ENCODE measurements around the gene KANK2. TPM values are rescaled to one million over a fixed set of nuclear protein-coding genes. Genes with fewer than 3 reads are reported as not detected.
A peak's percentile ranks its signal among the peaks of the same experiment; 100 is the strongest.

Gene KANK2
- 100 to 1,000 TPM in 1 of 2 donors, 10 to 100 TPM in 1; 56.3 to 270 TPM for total RNA-seq
- polyA plus RNA-seq (ENCODE audit: insufficient read length in 2 of 2), result 100 to 1,000 TPM in 1 of 2 donors, 10 to 100 TPM in 1; 65.9 to 130 TPM
- long read RNA-seq, donor 1, full-length matches to known transcripts, result 4 of 4 reads
- long read RNA-seq, donor 1, partial matches to known transcripts, result 0 of 4 reads
- long read RNA-seq, donor 1, other reads (novel, unspliced or antisense), result 0 of 4 reads
- long read RNA-seq, donor 2, partial matches to known transcripts, result 0 of 1 reads
- long read RNA-seq, donor 2, other reads (novel, unspliced or antisense), result 0 of 1 reads
- long read RNA-seq, donor 3, partial matches to known transcripts, result 0 of 1 reads
- long read RNA-seq, donor 3, other reads (novel, unspliced or antisense), result 0 of 1 reads
- long read RNA-seq, donor 4, transcript KANK2-206 (1 exons, 1,126 nt), result major isoform, 6 of 21 reads
- long read RNA-seq, donor 4, partial matches to known transcripts, result 7 of 21 reads
- long read RNA-seq, donor 4, other reads (novel, unspliced or antisense), result 6 of 21 reads

DNA sequence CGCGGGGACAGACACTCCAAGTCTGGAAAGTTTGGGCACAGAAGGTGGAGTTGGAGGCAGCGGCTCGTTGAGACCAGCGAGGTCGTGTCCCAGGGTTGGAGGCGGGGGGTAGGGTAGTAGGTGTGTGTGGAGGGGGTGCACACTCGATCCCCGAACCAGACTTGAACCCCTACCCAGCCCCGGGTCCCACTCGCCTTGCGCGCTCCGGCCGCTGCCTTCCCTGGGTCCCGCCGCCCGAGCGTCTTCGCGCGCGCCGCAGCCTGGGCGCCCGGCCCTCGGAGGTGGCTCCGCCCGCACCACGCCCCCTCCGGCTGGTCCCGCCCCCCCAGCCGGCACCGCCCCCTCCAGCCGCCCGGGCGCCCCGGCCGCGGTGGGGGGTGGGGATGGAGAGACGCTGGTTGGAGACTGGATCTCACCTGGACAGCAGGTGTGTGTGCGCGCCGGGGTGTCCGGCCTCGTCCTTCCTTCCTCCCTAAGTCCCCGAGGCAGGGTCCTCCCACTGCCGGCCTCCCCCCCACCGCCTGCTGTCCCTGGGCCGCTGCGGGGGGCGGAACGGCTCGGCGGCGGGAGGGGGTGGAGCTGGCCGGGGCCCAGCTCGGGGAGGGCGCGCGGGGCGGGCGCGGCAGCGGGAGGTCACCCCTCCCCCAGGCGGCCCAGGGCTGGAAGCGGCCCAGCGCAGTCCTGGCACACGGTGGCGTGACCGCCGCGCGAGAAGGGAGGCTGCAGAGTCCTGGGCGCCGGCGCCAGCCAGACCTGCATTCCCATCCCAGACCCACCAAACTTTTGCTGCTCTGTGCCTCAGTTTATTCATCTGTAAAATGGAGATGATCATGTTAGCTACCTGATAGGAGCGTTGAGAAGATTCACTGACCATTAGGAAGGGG lies at the start of gene KANK2:
Gene KANK2 (minus strand): TSS at position 255 of the 884 bp plus-strand sequence. CDS start 3,034 bp downstream, outside the sequence.
- H3K36me3 ChIP-seq (ENCODE audit: control insufficient read depth, insufficient read depth, low read length), result peaks cover 53% of the 10 kb centered on the region
- peak within 1 kb of the TSS; percentile 76 for H3K4me3 ChIP-seq (ENCODE audit: low read depth, low read length)
- peak; percentile 40 to 90 (median 63) for DNase-seq (ENCODE audit: low read depth in 4 of 6, low spot score in 6 of 6)
- no peaks in the 10 kb centered on the region for H3K27me3 ChIP-seq (ENCODE audit: control insufficient read depth, insufficient read depth, low read length)
- H3K9me3 ChIP-seq (ENCODE audit: control insufficient read depth, insufficient read depth, low read length), result no peaks in the 10 kb centered on the region
- H3K27ac ChIP-seq (ENCODE audit: low read depth, low read length), result peak within 1 kb of the TSS; percentile 76
- under 1% methylated on average over 54 of the region's 78 CpGs for whole genome bisulfite sequencing (ENCODE audit: insufficient coverage)
- H3K4me1 ChIP-seq (ENCODE audit: control insufficient read depth, insufficient read depth, low read length), result peaks cover 28% of the 10 kb centered on the region

DNA sequence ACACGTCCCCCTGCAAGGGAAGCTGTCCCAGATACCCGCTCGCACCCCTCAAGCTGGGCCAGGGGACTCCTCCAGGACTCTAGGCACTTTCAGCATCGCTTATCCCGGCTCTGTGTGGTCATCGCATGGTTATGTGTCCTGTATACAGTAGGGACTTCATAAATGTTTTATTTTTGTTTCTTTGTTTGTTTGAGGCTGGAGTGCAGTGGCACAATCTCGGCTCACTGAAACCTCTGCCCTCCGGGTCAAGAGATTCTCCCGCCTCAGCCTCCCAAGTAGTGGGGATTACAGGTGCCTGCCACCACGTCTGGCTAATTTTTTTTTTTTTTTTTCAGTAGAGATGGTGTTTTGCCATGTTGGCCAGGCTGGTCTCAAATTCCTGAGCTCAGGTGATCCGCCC lies 49.6 kb upstream of the KANK2 start:
- H3K27ac ChIP-seq (ENCODE audit: low read depth, low read length), result no peak overlapping the region
- H3K27me3 ChIP-seq (ENCODE audit: control insufficient read depth, insufficient read depth, low read length), result no peaks in the 10 kb centered on the region
- H3K4me1 ChIP-seq (ENCODE audit: control insufficient read depth, insufficient read depth, low read length), result peaks cover 10% of the 10 kb centered on the region
- DNase-seq (ENCODE audit: low read depth in 4 of 6, low spot score in 6 of 6), result no peak
- no peak overlapping the region for H3K4me3 ChIP-seq (ENCODE audit: low read depth, low read length)
- H3K36me3 ChIP-seq (ENCODE audit: control insufficient read depth, insufficient read depth, low read length), result peaks cover 38% of the 10 kb centered on the region
- 90% methylated on average over 6 of the region's 11 CpGs for WGBS (ENCODE audit: insufficient coverage)
- H3K9me3 ChIP-seq (ENCODE audit: control insufficient read depth, insufficient read depth, low read length), result no peaks in the 10 kb centered on the region

DNA sequence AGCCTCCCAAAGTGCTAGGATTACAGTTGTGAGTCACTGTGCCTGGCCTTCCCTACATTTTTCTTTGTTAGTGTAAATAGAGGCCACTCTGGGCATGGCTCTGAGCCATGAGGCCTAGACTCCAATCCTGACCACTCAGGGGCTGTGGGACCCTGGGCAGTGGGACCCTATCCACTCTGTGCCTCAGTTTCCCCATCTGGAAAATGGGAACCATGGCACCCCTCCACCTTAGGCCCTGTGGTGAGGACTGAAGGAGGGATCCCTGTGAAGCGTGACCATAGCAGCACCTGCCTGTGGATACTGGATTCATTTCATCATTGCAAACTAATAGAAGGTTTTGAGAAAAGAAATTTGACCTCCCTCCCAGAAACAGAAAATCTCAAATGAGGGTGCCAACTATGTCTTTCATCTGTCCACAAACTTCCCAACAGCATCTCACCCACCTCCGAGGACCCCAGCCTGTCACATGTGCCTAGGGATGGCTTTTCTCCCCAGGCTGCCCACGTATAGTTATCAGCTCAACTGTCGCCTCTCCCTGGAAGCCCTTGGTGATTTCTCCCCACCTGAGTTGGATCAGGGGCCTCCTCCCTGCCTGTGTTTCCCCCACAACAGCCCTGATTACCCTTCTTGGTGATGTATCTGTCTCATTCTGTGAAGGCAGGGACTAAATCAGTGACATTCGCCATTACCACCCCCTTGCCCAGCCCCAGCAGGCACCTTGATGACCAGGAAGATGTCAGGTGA lies 47.7 kb upstream of the KANK2 start:
- Histone ChIP-seq H3K36me3 (ENCODE audit: control insufficient read depth, insufficient read depth, low read length) (peaks cover 43% of the 10 kb centered on the region), H3K27me3 (ENCODE audit: control insufficient read depth, insufficient read depth, low read length) (no peaks in the 10 kb centered on the region), H3K4me3 (ENCODE audit: low read depth, low read length) (no peak overlapping the region), H3K9me3 (ENCODE audit: control insufficient read depth, insufficient read depth, low read length) (no peaks in the 10 kb centered on the region), H3K27ac (ENCODE audit: low read depth, low read length) (no peak overlapping the region), H3K4me1 (ENCODE audit: control insufficient read depth, insufficient read depth, low read length) (peaks cover 10% of the 10 kb centered on the region)
- 94% methylated on average over 2 of the region's 5 CpGs for WGBS (ENCODE audit: insufficient coverage)
- no peak for DNase-seq (ENCODE audit: low read depth in 4 of 6, low spot score in 6 of 6)

DNA sequence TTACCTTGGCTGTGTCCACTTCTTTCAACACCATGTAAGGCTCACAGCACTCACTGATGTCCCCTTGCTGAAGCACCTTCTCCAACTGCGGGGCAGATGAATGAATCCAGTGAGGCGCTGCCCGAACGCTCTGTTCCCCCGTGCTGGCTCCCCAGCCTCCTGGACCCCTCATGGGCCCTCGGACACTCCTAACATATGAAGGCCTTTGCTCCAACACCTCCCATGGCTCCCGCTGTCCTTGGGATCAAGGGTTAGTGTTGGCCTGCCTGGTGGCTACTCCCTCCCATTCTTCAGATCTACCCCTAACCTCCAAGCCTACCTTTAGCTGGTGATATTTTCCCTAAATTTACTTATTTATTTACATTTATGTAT lies 46.4 kb upstream of the KANK2 start:
- Histone ChIP-seq H3K9me3 (ENCODE audit: control insufficient read depth, insufficient read depth, low read length) (no peaks in the 10 kb centered on the region), H3K27ac (ENCODE audit: low read depth, low read length) (no peak overlapping the region), H3K27me3 (ENCODE audit: control insufficient read depth, insufficient read depth, low read length) (no peaks in the 10 kb centered on the region), H3K4me3 (ENCODE audit: low read depth, low read length) (peak overlapping the region; percentile 27), H3K4me1 (ENCODE audit: control insufficient read depth, insufficient read depth, low read length) (peaks cover 10% of the 10 kb centered on the region), H3K36me3 (ENCODE audit: control insufficient read depth, insufficient read depth, low read length) (peaks cover 52% of the 10 kb centered on the region)
- DNase-seq (ENCODE audit: low read depth in 4 of 6, low spot score in 6 of 6), result no peak
- WGBS (ENCODE audit: insufficient coverage), result 94% methylated on average over 7 of the region's 7 CpGs

DNA sequence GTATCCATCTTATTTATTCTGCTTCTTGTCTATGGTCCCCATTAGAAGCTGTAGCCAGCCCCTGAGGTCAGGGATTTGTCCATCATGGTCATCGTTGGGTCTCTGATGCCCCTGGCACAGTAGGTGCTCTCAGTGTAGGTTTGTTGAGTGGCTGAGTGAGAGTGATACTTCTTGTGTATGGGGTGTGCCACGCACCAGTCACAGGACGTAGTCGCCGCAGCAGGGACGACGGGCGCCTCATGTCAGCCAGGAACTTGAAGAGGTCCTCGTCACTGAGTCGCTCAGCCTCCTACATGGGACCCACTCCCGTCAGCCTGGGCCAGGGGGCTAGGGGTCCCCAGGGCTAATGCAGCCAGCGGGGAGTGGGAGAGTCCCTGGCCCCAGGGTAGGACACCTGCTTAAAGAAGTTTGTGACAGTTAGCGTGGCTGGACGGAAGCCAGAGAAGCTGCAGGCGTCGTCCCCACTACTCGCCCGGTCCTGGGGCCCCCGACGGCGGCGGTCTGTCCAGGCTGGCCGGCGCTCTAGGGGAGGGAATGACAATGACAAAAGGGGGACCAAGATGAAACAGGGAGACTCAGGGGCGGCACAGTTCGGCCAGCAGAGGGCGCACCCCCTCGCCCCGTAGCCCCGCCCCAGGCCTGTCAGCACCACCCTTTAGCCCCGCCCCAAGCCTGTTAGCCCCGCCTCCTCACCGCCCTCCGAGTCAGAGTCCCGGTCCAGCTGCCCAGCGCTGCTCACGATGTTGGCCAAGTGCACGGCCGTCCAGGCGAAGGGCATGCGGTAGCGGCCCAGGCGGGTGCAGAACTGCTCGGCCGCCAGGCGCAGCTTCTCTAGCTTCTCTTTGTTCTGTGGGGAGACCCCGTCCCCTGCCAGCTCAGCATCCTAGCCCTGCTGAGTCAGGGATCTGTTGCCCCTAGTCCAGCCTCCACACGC lies 45.8 kb upstream of the KANK2 start:
- Histone ChIP-seq H3K4me1 (ENCODE audit: control insufficient read depth, insufficient read depth, low read length) (peaks cover 10% of the 10 kb centered on the region), H3K27me3 (ENCODE audit: control insufficient read depth, insufficient read depth, low read length) (no peaks in the 10 kb centered on the region), H3K9me3 (ENCODE audit: control insufficient read depth, insufficient read depth, low read length) (no peaks in the 10 kb centered on the region), H3K27ac (ENCODE audit: low read depth, low read length) (no peak overlapping the region), H3K36me3 (ENCODE audit: control insufficient read depth, insufficient read depth, low read length) (peaks cover 56% of the 10 kb centered on the region), H3K4me3 (ENCODE audit: low read depth, low read length) (peak overlapping the region; percentile 27)
- DNase-seq (ENCODE audit: low read depth in 4 of 6, low spot score in 6 of 6), result peak; percentile 26 to 91 (median 70)
- 24% methylated on average over 47 of the region's 48 CpGs for WGBS (ENCODE audit: insufficient coverage)

DNA sequence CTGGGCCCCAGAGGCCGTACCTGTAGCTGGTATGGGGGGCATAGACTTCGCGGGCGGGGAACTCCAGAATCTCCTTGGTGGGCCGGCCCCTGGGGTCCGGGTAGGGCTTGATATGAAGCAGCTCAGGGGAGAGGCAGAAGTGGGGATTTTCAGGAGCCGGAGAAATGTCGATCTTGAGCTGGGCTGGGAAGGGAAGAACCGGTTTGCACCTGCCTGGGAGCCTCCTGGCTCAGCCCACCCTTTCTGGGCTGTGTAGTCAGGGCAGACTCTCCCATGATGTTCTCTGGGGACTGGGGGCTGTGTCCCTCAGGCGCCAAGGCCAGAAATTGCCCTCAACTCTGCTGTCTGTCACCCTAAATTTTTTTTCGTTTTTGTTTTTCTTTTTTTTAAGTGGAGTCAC lies 44.7 kb upstream of the KANK2 start:
- peaks cover 10% of the 10 kb centered on the region for H3K4me1 ChIP-seq (ENCODE audit: control insufficient read depth, insufficient read depth, low read length)
- no peak for DNase-seq (ENCODE audit: low read depth in 4 of 6, low spot score in 6 of 6)
- no peak overlapping the region for H3K4me3 ChIP-seq (ENCODE audit: low read depth, low read length)
- no peaks in the 10 kb centered on the region for H3K9me3 ChIP-seq (ENCODE audit: control insufficient read depth, insufficient read depth, low read length)
- no peak overlapping the region for H3K27ac ChIP-seq (ENCODE audit: low read depth, low read length)
- H3K36me3 ChIP-seq (ENCODE audit: control insufficient read depth, insufficient read depth, low read length), result peaks cover 55% of the 10 kb centered on the region
- 87% methylated on average over 10 of the region's 11 CpGs for WGBS (ENCODE audit: insufficient coverage)
- H3K27me3 ChIP-seq (ENCODE audit: control insufficient read depth, insufficient read depth, low read length), result no peaks in the 10 kb centered on the region

DNA sequence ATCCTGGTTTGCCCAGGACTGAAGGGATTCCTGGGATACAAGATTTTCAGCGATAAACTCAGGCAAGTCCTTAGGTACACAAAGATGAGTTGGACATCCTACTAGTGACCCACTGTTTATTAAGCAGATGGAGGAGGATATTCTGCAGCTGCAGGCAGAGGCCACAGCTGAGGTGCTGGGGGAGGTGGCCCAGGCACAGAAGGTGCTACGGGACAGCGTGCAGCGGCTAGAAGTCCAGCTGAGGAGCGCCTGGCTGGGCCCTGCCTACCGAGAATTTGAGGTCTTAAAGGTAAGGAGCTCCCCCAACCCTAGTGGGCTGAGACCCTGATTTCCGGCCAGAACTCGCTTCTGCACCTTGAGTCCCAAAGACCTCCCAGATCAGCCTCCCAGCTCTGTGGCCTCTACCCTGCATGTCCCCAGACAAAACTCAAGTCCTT lies 42.7 kb upstream of the KANK2 start:
- peaks cover 62% of the 10 kb centered on the region for H3K36me3 ChIP-seq (ENCODE audit: control insufficient read depth, insufficient read depth, low read length)
- H3K9me3 ChIP-seq (ENCODE audit: control insufficient read depth, insufficient read depth, low read length), result no peaks in the 10 kb centered on the region
- DNase-seq (ENCODE audit: low read depth in 4 of 6, low spot score in 6 of 6), result no peak
- H3K4me3 ChIP-seq (ENCODE audit: low read depth, low read length), result no peak overlapping the region
- 97% methylated on average over 8 of the region's 8 CpGs for WGBS (ENCODE audit: insufficient coverage)
- peaks cover 10% of the 10 kb centered on the region for H3K4me1 ChIP-seq (ENCODE audit: control insufficient read depth, insufficient read depth, low read length)
- no peak overlapping the region for H3K27ac ChIP-seq (ENCODE audit: low read depth, low read length)
- no peaks in the 10 kb centered on the region for H3K27me3 ChIP-seq (ENCODE audit: control insufficient read depth, insufficient read depth, low read length)

DNA sequence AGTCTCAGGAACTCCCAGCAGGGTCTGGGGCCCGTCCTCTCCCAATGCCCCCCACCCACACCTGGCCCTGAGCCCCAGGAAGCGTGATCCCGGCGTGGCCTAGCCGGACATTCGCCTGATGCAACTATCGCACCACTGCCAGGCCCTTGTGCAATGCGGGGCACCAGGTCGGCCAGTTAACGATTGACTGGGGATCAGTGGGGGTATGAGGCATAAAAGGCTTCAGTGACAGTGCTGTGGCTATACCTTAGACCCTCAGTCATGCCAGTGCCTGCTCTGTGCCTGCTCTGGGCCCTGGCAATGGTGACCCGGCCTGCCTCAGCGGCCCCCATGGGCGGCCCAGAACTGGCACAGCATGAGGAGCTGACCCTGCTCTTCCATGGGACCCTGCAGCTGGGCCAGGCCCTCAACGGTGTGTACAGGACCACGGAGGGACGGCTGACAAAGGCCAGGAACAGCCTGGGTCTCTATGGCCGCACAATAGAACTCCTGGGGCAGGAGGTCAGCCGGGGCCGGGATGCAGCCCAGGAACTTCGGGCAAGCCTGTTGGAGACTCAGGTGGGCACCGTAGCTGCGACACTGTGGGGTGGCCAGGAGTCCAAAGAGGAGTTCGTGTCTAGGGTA lies 42.1 kb upstream of the KANK2 start, which contains the start of gene ANGPTL8:
Gene ANGPTL8 (plus strand): TSS at position 243 of the 624 bp plus-strand sequence. CDS start 19 bp downstream, at position 262.
- peaks cover 62% of the 10 kb centered on the region for H3K36me3 ChIP-seq (ENCODE audit: control insufficient read depth, insufficient read depth, low read length)
- DNase-seq (ENCODE audit: low read depth in 4 of 6, low spot score in 6 of 6), result no peak
- WGBS (ENCODE audit: insufficient coverage), result 92% methylated on average over 21 of the region's 23 CpGs

More for the DNA sequence above, 42.1 kb upstream of the KANK2 start, which contains the start of gene ANGPTL8:
- Histone ChIP-seq H3K27me3 (ENCODE audit: control insufficient read depth, insufficient read depth, low read length) (no peaks in the 10 kb centered on the region), H3K9me3 (ENCODE audit: control insufficient read depth, insufficient read depth, low read length) (no peaks in the 10 kb centered on the region), H3K4me1 (ENCODE audit: control insufficient read depth, insufficient read depth, low read length) (peaks cover 10% of the 10 kb centered on the region), H3K4me3 (ENCODE audit: low read depth, low read length) (no peak within 1 kb of the TSS), H3K27ac (ENCODE audit: low read depth, low read length) (no peak within 1 kb of the TSS)

All from spinal cord (tissue), 10 donors.